Measurements from ENCODE around the gene PPP1R3F. TPM values are rescaled to one million over a fixed set of nuclear protein-coding genes. Genes with fewer than 3 reads are reported as not detected.

PPP1R3F gene
- total and polyA plus RNA-seq, 8 donors = 1.4 to 20.4 (median 4.8) TPM

DNA sequence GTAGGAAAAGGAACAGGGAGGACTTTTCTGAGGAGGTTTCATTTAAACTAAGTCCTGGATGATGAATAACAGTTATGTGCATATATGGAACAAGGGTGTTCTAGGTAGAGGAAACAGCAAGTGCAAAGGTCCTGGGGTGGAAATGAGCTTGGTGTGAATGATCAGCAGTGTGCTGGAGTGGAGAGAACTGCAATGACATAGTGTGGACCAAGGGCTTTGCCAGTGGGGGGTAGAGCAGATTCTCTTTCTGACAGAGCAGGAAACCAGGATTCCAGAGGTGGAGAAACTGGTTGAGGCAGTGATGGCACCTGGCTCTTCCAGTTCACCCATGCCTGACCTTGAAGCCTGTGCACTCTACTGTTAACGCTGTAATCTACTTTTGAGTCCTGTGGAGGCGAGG, 1.7 kb downstream of the PPP1R3F start:
- peak overlapping the region in 1 of 5 donors; percentile 92 for H3K27ac ChIP-seq
- H3K4me1 ChIP-seq = peaks cover 5 to 39% (median 32%) of the 10 kb centered on the region in 4 donors
- no peaks in the 10 kb centered on the region for H3K36me3 ChIP-seq
- no peaks in the 10 kb centered on the region for H3K9me3 ChIP-seq
- no peaks in the 10 kb centered on the region for H3K27me3 ChIP-seq
- TF ChIP-seq, protein P1, sequence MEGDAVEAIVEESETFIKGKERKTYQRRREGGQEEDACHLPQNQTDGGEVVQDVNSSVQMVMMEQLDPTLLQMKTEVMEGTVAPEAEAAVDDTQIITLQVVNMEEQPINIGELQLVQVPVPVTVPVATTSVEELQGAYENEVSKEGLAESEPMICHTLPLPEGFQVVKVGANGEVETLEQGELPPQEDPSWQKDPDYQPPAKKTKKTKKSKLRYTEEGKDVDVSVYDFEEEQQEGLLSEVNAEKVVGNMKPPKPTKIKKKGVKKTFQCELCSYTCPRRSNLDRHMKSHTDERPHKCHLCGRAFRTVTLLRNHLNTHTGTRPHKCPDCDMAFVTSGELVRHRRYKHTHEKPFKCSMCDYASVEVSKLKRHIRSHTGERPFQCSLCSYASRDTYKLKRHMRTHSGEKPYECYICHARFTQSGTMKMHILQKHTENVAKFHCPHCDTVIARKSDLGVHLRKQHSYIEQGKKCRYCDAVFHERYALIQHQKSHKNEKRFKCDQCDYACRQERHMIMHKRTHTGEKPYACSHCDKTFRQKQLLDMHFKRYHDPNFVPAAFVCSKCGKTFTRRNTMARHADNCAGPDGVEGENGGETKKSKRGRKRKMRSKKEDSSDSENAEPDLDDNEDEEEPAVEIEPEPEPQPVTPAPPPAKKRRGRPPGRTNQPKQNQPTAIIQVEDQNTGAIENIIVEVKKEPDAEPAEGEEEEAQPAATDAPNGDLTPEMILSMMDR (IDR thresholded peaks at IDR 0.05) = no peak
- TF ChIP-seq POLR2AphosphoS5 (IDR thresholded peaks at IDR 0.05) (no peak), EP300 (IDR thresholded peaks at IDR 0.05) (no peak)
- intact Hi-C loops (cut with DNase I; ENCODE audit: low total_unique reads) = no loop called here
- DNase-seq = peak in 1 of 2 donors; percentile 35
- WGBS, 5 donors = 35 to 71% (median 55%) methylated on average over 1 to 2 of the region's 2 CpGs
- peak overlapping the region in 2 of 4 donors; percentile 65 to 66 for H3K4me3 ChIP-seq

DNA sequence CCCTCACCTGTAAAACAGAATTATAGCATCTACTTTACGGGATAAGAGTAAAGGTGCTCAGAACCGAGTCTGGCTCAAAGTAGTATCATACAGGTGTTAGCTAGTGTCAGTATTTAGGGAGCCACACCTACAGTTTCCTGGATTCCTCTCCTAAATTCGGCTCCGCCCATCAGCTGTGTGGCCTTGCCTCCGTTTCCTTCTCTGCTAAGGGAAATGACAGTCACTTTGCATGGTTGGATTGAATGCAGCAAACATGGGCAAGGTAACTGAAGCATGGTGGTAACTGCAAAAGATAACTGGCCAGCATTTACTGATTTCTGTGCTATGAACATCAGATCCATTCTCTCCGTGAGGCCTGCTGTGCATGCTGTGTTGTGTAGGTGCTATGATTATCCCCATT, 2.8 kb downstream of the PPP1R3F start:
- H3K27ac ChIP-seq = peak overlapping the region in 1 of 5 donors; percentile 38
- WGBS, 5 donors = 35 to 57% (median 46%) methylated on average over 6 of the region's 6 CpGs

DNA sequence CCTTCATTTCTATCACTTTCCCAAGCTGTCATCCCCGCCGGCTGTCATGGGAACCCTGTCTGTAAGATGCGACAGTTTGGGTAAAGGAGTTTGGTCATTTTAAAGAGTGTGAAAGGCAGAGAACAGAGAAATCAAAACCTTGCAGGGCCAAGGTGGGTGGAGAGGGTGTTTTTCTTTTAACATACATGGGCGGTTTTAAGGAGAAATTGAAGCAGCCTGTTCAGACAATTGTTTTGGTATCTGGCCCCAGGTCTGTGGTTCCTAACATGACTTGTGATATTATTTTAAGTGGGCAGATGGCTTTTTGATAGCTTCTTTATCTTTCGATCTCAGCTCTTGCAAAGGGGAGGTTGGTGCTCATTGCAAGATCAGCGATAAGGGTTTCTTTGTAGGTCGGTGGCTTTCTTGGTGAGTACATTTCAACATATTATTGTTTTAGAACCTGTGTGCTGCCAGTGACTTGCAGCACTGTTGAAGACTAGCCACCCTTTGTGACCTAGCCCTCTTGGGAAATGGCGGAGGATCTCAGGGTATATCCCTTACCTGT, 3.7 kb downstream of the PPP1R3F start:
- Histone ChIP-seq H3K27me3 (no peaks in the 10 kb centered on the region), H3K36me3 (no peaks in the 10 kb centered on the region), H3K4me3 (no peak overlapping the region), H3K4me1 (peaks cover 5 to 45% (median 33%) of the 10 kb centered on the region in 4 donors), H3K9me3 (no peaks in the 10 kb centered on the region), H3K27ac (peak overlapping the region in 1 of 5 donors; percentile 38)
- DNase-seq = no peak
- WGBS, 5 donors = 70 to 80% (median 77%) methylated on average over 8 of the region's 8 CpGs
- intact Hi-C loops (cut with DNase I; ENCODE audit: low total_unique reads) = no loop called here
- TF ChIP-seq POLR2AphosphoS5 (IDR thresholded peaks at IDR 0.05) = no peak
- TF ChIP-seq EP300 (IDR thresholded peaks at IDR 0.05) = no peak
- no peak for TF ChIP-seq POLR2A (IDR thresholded peaks at IDR 0.05)
- TF ChIP-seq, protein P1 (IDR thresholded peaks at IDR 0.05) = no peak

More for the DNA sequence above, 2.8 kb downstream of the PPP1R3F start:
- peak overlapping the region in 2 of 4 donors; percentile 19 to 65 for H3K4me3 ChIP-seq
- intact Hi-C loops (cut with DNase I; ENCODE audit: low total_unique reads) = no loop called here
- H3K36me3 ChIP-seq = no peaks in the 10 kb centered on the region
- TF ChIP-seq EP300 (IDR thresholded peaks at IDR 0.05) = no peak
- no peaks in the 10 kb centered on the region for H3K9me3 ChIP-seq
- DNase-seq = no peak
- H3K27me3 ChIP-seq = no peaks in the 10 kb centered on the region
- H3K4me1 ChIP-seq = peaks cover 5 to 45% (median 33%) of the 10 kb centered on the region in 4 donors

DNA sequence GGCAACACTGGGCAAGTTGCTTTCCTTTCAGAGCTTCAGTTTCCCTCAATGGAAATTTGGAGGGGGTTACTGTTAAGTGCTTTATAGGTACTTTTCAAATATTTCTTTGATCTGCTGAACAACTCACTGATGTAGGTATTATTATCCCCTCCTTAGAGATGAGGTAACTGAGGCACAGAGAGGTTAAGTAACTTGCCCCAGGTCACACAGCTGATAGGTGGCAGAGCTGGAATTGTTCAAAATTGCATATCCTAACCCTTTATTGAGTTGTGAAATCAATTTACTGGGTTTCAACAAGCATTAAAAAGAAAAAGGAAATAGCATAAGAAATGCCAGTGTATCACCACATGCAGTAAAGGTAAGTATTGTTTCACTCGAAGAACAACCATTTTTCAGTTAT, 6.6 kb downstream of the PPP1R3F start:
- H3K27ac ChIP-seq = no peak overlapping the region
- DNase-seq = no peak
- no peak for TF ChIP-seq POLR2A (IDR thresholded peaks at IDR 0.05)
- TF ChIP-seq EP300 (IDR thresholded peaks at IDR 0.05) = no peak
- TF ChIP-seq, protein P1 (IDR thresholded peaks at IDR 0.05) = no peak
- TF ChIP-seq POLR2AphosphoS5 (IDR thresholded peaks at IDR 0.05) = no peak
- H3K4me3 ChIP-seq = no peak overlapping the region
- no peaks in the 10 kb centered on the region for H3K9me3 ChIP-seq
- H3K4me1 ChIP-seq = peaks cover 0 to 35% (median 22%) of the 10 kb centered on the region in 4 donors
- 39 to 57% (median 50%) methylated on average over 1 of the region's 1 CpG for WGBS, 5 donors
- intact Hi-C loops (cut with DNase I; ENCODE audit: low total_unique reads) = no loop called here
- H3K36me3 ChIP-seq = no peaks in the 10 kb centered on the region
- H3K27me3 ChIP-seq = no peaks in the 10 kb centered on the region

All from stomach (tissue), 9 donors.